H9 (cell line): ENCODE results near the gene GRIN2D. TPM values are rescaled to one million over a fixed set of nuclear protein-coding genes. Genes with fewer than 3 reads are reported as not detected.

Experiments
- DNase-seq: peaks from one replicate; pipeline ENCODE4 v3.0.0-alpha.2; 2017
- H2AFZ ChIP-seq: one replicate; pipeline ENCODE4 v1.6.1; 2013; ENCODE audit warnings: mild to moderate bottlenecking, low read length, control low read depth, moderate library complexity
- H2AK5ac ChIP-seq: 2 replicates; pipeline ENCODE4 v1.6.1; 2013; ENCODE audit warnings: low read length, control low read depth, mixed read lengths; ENCODE audit not compliant: insufficient read length
- H2BK120ac ChIP-seq: one replicate; pipeline ENCODE4 v1.6.1; 2013; ENCODE audit warnings: low read depth, mild to moderate bottlenecking, low read length, control low read depth, inconsistent platforms; ENCODE audit not compliant: poor library complexity, severe bottlenecking
- H2BK12ac ChIP-seq: 2 replicates; pipeline ENCODE4 v1.6.1; 2013; ENCODE audit warnings: low read length, control low read depth, mixed read lengths, low read depth; ENCODE audit not compliant: insufficient read length
- H2BK15ac ChIP-seq: 2 replicates; pipeline ENCODE4 v1.6.1; 2013; ENCODE audit warnings: low read depth, low read length, control low read depth
- H2BK20ac ChIP-seq: one replicate; pipeline ENCODE4 v1.6.1; 2013; ENCODE audit warnings: low read depth, mild to moderate bottlenecking, low read length, control low read depth, inconsistent platforms; ENCODE audit not compliant: poor library complexity, severe bottlenecking
- H2BK5ac ChIP-seq: 2 replicates; pipeline ENCODE4 v1.6.1; 2013; ENCODE audit warnings: low read length, control low read depth, mixed read lengths; ENCODE audit not compliant: insufficient read length
- H3K14ac ChIP-seq: 2 replicates; pipeline ENCODE4 v1.6.1; 2013; ENCODE audit warnings: low read length, control low read depth; ENCODE audit not compliant: insufficient read depth
- H3K18ac ChIP-seq: 2 replicates; pipeline ENCODE4 v1.6.1; 2013; ENCODE audit warnings: low read depth, mild to moderate bottlenecking, mixed read lengths, low read length, control low read depth; ENCODE audit not compliant: insufficient read length
- H3K23ac ChIP-seq: 2 replicates; pipeline ENCODE4 v1.6.1; 2013; ENCODE audit warnings: low read length, control low read depth, mixed read lengths, low read depth; ENCODE audit not compliant: insufficient read length
- H3K23me2 ChIP-seq: 2 replicates; pipeline ENCODE4 v1.6.1; 2013; ENCODE audit warnings: low read depth, mild to moderate bottlenecking, mixed read lengths, low read length, control low read depth; ENCODE audit not compliant: insufficient read length, poor library complexity, severe bottlenecking
- H3K27ac ChIP-seq: 2 replicates; pipeline ENCODE4 v1.5.1; 2013; ENCODE audit warnings: low read length, control low read depth, mixed read lengths, low read depth; ENCODE audit not compliant: insufficient read length
- H3K27me3 ChIP-seq: 2 replicates; pipeline ENCODE4 v1.6.1; 2013; ENCODE audit warnings: low read length, control low read depth, inconsistent platforms; ENCODE audit not compliant: insufficient read depth
- H3K4ac ChIP-seq: 2 replicates; pipeline ENCODE4 v1.6.1; 2013; ENCODE audit warnings: low read depth, mild to moderate bottlenecking, control low read depth, inconsistent platforms, low read length, moderate library complexity
- H3K4me1 ChIP-seq: 2 replicates; pipeline ENCODE4 v1.6.1; 2013; ENCODE audit warnings: low read length, control low read depth, inconsistent platforms; ENCODE audit not compliant: insufficient read depth
- H3K4me2 ChIP-seq: 2 replicates; pipeline ENCODE4 v1.6.1; 2013; ENCODE audit warnings: low read length, control low read depth, mixed read lengths; ENCODE audit not compliant: insufficient read length, insufficient read depth
- H3K56ac ChIP-seq: 2 replicates; pipeline ENCODE4 v1.6.1; 2013; ENCODE audit warnings: low read depth, mild to moderate bottlenecking, mixed read lengths, low read length, control low read depth; ENCODE audit not compliant: insufficient read length
- H3K79me1 ChIP-seq: 2 replicates; pipeline ENCODE4 v1.6.1; 2013; ENCODE audit warnings: low read depth, mild to moderate bottlenecking, moderate library complexity, low read length, control low read depth, inconsistent platforms; ENCODE audit not compliant: insufficient read depth, poor library complexity, severe bottlenecking
- H3K79me2 ChIP-seq: 2 replicates; pipeline ENCODE4 v1.6.1; 2013; ENCODE audit warnings: low read length, control low read depth, inconsistent platforms; ENCODE audit not compliant: insufficient read depth
- H3K9ac ChIP-seq: 2 replicates; pipeline ENCODE4 v1.6.1; 2013; ENCODE audit warnings: low read length, control low read depth, mixed read lengths; ENCODE audit not compliant: insufficient read length; ENCODE audit errors: extremely low read depth
- H3K9me3 ChIP-seq: one replicate; pipeline ENCODE4 v1.6.1; 2013; ENCODE audit warnings: low read depth, low read length, inconsistent platforms; ENCODE audit not compliant: control insufficient read depth
- H3T11ph ChIP-seq: one replicate; pipeline ENCODE4 v1.6.1; 2013; ENCODE audit warnings: mild to moderate bottlenecking, low read length, control low read depth, inconsistent platforms
- H4K20me1 ChIP-seq: one replicate; pipeline ENCODE4 v1.6.1; 2013; ENCODE audit not compliant: control insufficient read depth, insufficient read length, insufficient read depth
- H4K5ac ChIP-seq: 2 replicates; pipeline ENCODE4 v1.6.1; 2013; ENCODE audit warnings: low read depth, mild to moderate bottlenecking, mixed read lengths, low read length, control low read depth; ENCODE audit not compliant: insufficient read length
- H4K8ac ChIP-seq: replicated peaks from 2 replicates; pipeline ENCODE4 v1.6.1; 2013; ENCODE audit warnings: low read length, control low read depth, mixed read lengths, low read depth; ENCODE audit not compliant: insufficient read length
- H4K91ac ChIP-seq: 2 replicates; pipeline ENCODE4 v1.6.1; 2013; ENCODE audit warnings: low read depth, mild to moderate bottlenecking, moderate library complexity, mixed read lengths, low read length, control low read depth; ENCODE audit not compliant: insufficient read length
- H3K27ac Mint-ChIP-seq, 3 experiments: 2 replicates in 2 of 3; 3 replicates in 1 of 3; pipeline ENCODE4 v1.8.0; 2020 to 2021; ENCODE audit warnings: mixed read lengths in 3 of 3, mild to moderate bottlenecking in 1 of 3, moderate library complexity in 1 of 3
- H3K27me3 Mint-ChIP-seq: 2 replicates; pipeline ENCODE4 v1.8.0; 2021; ENCODE audit warnings: low read depth, mild to moderate bottlenecking, moderate library complexity, mixed read lengths
- H3K36me3 Mint-ChIP-seq, 3 experiments: 2 replicates in 2 of 3; 3 replicates in 1 of 3; pipeline ENCODE4 v1.8.0; 2020 to 2021; ENCODE audit warnings: low read depth in 3 of 3, mixed read lengths in 3 of 3; ENCODE audit not compliant: insufficient read depth in 1 of 3
- H3K4me1 Mint-ChIP-seq, 2 experiments: 2 replicates each; pipeline ENCODE4 v1.8.0; 2020; ENCODE audit warnings: mixed read lengths in 2 of 2
- H3K4me3 Mint-ChIP-seq, 2 experiments: 2 replicates in 1 of 2; 3 replicates in 1 of 2; pipeline ENCODE4 v1.8.0; 2020 to 2021; ENCODE audit warnings: mild to moderate bottlenecking in 2 of 2, mixed read lengths in 2 of 2, moderate library complexity in 1 of 2
- H3K9me3 Mint-ChIP-seq, 2 experiments: 2 replicates in 1 of 2; 3 replicates in 1 of 2; pipeline ENCODE4 v1.8.0; 2020; ENCODE audit warnings: mild to moderate bottlenecking in 2 of 2, mixed read lengths in 2 of 2, moderate library complexity in 1 of 2
- WGBS: extraction: QIAGEN DNeasy Blood & Tissue Kit; methylation state at CpG from one replicate; pipeline ENCODE4 v1.1.7; 2013; ENCODE audit warnings: missing lambda C conversion rate, low lambda C conversion rate, mixed read lengths; ENCODE audit not compliant: insufficient read length; ENCODE audit errors: extremely low coverage; 5-methylcytosine and 5-hydroxymethylcytosine counted together
- total RNA-seq: library from RNA; stranded (reverse); gene quantifications from 2 replicates; pipeline ENCODE4 v1.2.1, GENCODE V29; 2021
- TF ChIP-seq, protein P1 (sequence below): fragments of 200-600 bp; sonication (generic); conservative IDR thresholded peaks from 3 replicates; pipeline ENCODE4 v1.8.0; 2021; ENCODE audit warnings: antibody characterized with exemption, mild to moderate bottlenecking

The GRIN2D gene
- total RNA-seq, 1 experiment from 2014 or later = 5.9 TPM

DNA sequence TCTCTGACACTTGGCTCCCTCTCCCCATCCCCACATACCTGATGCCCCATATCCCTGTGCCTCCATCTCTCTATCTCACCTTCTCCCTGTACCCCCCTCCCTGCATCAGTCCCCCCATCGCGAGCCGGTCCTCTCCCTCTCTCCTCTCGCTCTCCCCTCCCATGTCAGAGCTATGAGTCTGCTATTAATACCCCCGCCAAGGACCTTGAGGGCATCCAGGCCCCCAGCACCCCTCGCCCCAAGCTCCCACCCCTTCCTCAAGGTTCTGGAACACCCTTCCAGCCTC lies 1.6 kb downstream of the GRIN2D start:
- no peaks in the 10 kb centered on the region; the same call in 1 of the 2 replicates for H3K79me2 ChIP-seq
- DNase-seq = no peak
- H3K4me2 ChIP-seq = peak overlapping the region; percentile 72
- no peak overlapping the region for H4K5ac ChIP-seq
- peaks cover 39 to 69% of the 10 kb centered on the region in 2 experiments for H3K4me1 Mint-ChIP-seq
- H3T11ph ChIP-seq = no peak overlapping the region
- H2BK120ac ChIP-seq = no peak overlapping the region
- H3K9ac ChIP-seq = no peak overlapping the region
- H4K91ac ChIP-seq = no peak overlapping the region
- H2BK20ac ChIP-seq = no peak overlapping the region
- no peaks in the 10 kb centered on the region for H4K20me1 ChIP-seq
- H3K18ac ChIP-seq = no peak overlapping the region
- no peak overlapping the region for H3K4ac ChIP-seq
- peaks cover 62% of the 10 kb centered on the region for H3K27me3 Mint-ChIP-seq
- H2BK5ac ChIP-seq = no peak overlapping the region
- no peak overlapping the region for H3K27ac ChIP-seq
- H3K36me3 Mint-ChIP-seq = no peaks in the 10 kb centered on the region; a peak in 1 of 7 replicates
- H3K14ac ChIP-seq = no peak overlapping the region
- no CpG with 5 or more reads among the region's 6 CpGs for WGBS
- no peak overlapping the region for H2AFZ ChIP-seq
- H3K27ac Mint-ChIP-seq = no peak overlapping the region
- no peak overlapping the region for H2BK15ac ChIP-seq
- no peaks in the 10 kb centered on the region; a peak in 1 of 5 replicates for H3K9me3 Mint-ChIP-seq
- H3K4me1 ChIP-seq = peaks cover 6% of the 10 kb centered on the region; the same call in 1 of the 2 replicates
- no peak overlapping the region for H4K8ac ChIP-seq
- peaks cover 8% of the 10 kb centered on the region; the same call in 1 of the 2 replicates for H3K27me3 ChIP-seq
- no peak overlapping the region for H2BK12ac ChIP-seq
- H3K23ac ChIP-seq = no peak overlapping the region
- no peaks in the 10 kb centered on the region for H3K9me3 ChIP-seq
- H2AK5ac ChIP-seq = no peak overlapping the region
- no peak overlapping the region for H3K56ac ChIP-seq
- H3K79me1 ChIP-seq = no peaks in the 10 kb centered on the region
- H3K23me2 ChIP-seq = peaks cover 17% of the 10 kb centered on the region
- H3K4me3 Mint-ChIP-seq = peak overlapping the region in 1 of 2 experiments; percentile 84; a peak in 3 of 5 replicates
- TF ChIP-seq, protein P1, sequence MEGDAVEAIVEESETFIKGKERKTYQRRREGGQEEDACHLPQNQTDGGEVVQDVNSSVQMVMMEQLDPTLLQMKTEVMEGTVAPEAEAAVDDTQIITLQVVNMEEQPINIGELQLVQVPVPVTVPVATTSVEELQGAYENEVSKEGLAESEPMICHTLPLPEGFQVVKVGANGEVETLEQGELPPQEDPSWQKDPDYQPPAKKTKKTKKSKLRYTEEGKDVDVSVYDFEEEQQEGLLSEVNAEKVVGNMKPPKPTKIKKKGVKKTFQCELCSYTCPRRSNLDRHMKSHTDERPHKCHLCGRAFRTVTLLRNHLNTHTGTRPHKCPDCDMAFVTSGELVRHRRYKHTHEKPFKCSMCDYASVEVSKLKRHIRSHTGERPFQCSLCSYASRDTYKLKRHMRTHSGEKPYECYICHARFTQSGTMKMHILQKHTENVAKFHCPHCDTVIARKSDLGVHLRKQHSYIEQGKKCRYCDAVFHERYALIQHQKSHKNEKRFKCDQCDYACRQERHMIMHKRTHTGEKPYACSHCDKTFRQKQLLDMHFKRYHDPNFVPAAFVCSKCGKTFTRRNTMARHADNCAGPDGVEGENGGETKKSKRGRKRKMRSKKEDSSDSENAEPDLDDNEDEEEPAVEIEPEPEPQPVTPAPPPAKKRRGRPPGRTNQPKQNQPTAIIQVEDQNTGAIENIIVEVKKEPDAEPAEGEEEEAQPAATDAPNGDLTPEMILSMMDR = no peak
